ENCODE results near the gene BZW2.
A peak's percentile ranks its signal among the peaks of the same experiment; 100 is the strongest.
"Not testable (repeated sequence)": the region's sequence is repeated elsewhere in the genome, so short reads cannot be mapped to it uniquely, and the experiment has no call there.

The BZW2 gene

GRCh38 chr7:16646472-16647072, 591 bp downstream of the BZW2 start:
- peak in 1 of 2 donors; percentile 20 for DNase-seq

- no peak for DNase-seq
Measured at GRCh38 chr7:16647435-16647960, 1.5 kb downstream of the BZW2 start.

DNA sequence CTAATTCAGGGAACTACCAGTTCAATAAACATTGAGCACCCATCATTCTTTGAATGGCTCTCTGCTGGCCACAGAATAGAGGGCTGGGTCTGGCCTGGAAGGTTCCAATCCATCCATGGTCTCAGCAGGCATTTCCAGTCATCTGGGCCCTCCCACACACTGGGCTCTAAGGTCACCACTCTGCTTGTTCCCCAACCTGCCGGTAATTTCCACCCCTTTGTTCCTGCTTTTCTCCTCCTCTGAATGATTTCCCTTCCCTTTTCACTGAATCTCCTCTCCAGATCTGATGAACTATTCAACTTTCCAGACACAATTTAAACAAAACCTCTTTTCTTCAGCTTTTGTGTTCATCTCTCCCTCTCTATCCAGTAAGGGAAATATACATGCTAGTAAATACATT, 2.6 kb downstream of the BZW2 start:
- no peak for DNase-seq

GRCh38 chr7:16649196-16649595, 3.2 kb downstream of the BZW2 start:
- no peak for DNase-seq

DNA sequence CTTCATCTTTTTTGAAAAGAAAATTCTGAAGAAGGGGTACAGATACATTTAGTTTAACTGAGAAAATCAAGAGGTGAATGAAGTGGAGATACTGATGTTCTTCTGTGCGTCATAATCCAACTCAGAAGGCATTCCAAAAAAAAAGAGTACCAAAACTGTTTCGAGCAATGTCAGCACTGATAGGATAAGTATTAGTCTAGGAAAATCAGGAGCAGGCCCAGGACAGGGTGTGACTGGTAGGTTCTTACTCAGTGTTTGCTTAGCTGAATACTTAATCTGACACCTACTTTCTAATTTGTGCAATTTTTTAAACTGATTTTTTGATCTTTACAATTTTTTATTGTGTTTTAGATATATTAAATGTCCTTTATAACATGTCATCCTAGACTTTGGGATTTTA, 4.3 kb downstream of the BZW2 start:
- DNase-seq = no peak

GRCh38 chr7:16651396-16652239, 5.6 kb downstream of the BZW2 start:
- DNase-seq = no peak

GRCh38 chr7:16652240-16652583, 6.2 kb downstream of the BZW2 start:
- DNase-seq = no peak

DNA sequence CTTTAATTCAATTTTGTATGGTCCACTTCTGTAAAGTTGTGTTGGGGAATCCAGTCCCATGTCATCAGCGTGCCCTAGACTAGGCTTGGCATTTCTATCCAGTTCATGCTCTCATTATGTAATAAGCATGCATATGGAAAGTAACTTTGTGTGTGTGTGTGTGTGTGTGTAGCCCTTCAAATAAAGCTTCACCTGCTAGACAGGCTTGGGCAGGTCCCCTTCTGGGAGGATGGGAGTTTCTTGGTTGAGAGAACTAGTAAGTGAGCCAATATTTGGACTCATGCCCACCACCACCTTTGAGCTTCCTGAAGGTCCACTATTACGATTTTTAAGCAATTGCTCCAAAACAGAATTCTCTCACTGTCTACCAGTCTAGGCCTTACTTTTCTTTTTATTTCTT, 6.9 kb downstream of the BZW2 start:
- no peak for DNase-seq

DNA sequence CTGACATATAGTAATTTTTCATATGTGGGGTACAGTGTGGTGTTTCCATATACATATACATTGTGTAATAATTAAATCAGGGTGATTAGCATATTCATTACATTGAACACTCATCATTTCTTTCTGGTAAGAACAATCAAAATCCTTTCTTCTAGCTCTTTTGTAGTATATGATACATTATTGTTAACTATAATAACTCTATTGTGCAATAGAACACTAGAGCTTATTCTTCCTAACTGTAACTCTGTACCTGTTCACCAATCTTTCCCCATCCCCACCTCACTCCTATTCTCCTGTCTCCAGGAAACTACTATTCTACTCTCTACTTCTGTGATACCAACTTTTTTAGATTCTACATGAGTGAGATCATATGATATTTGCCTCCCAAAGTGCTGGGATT, 9.4 kb downstream of the BZW2 start:
- no peak for DNase-seq

GRCh38 chr7:16656141-16656540, 10.2 kb downstream of the BZW2 start:
- DNase-seq = no peak

- no peak for DNase-seq
Measured at GRCh38 chr7:16657656-16658279, 11.8 kb downstream of the BZW2 start.

DNA sequence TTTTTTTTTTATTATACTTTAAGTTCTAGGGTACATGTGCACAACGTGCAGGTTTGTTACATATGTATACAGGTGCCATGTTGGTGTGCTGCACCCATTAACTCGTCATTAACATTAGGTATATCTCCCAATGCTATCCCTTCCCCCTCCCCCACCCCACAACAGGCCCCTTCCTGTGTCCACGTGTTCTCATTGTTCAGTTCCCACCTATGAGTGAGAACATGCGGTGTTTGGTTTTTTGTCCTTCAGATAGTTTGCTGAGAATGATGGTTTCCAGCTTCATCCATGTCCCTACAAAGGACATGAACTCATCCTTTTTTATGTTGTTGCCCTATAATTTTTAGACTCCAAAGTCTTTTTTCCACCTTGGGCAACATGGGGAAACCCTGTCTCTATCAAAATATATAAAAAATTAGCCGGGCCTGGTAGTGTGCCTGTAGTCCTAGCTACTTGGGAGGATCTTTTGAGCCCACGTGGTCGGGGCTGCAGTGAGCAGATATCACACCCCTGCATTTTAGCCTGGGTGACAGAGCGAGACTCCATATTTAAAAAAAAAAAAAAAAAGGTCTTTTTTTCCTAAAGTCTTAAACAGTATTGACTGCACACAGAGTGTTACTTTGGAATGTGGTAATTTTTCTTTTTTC, 14.0 kb downstream of the BZW2 start:
- DNase-seq = not testable (repeated sequence)

DNA sequence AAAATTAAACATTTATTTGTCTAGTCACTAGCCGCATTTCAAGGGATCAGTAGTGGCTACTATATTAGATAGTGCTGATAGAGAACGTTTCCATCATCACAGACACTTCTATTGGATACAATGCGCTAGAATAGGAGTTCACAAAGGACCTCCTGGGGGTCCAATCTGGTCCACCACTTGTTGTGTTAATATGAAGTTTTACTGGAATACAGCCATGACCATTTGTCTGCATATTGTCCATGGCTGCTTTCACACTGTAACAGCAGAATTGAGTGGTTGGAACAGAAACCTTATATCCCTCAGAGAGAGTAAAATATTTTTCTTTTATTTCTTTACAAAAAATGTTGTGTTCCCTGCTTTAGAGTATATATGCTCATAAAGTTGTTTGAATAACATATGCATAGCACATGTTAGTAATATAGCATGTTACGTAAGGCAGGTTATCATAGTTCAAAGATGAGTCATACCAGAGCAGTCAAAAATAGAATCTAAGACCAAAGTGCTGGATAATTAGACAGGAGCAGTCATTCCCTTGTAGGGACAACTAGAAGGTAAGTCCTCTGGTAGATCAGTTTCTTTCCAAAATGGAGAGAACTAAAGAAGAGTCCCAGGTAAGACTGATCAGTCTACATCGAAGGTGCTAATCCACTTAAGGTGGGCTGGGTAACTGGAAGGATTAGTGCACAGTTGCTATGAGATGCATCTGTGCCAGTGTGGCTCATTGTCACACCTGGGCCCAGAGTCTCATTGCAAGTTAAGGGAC, 14.9 kb downstream of the BZW2 start:
- no peak for DNase-seq

- DNase-seq = no peak
Measured at GRCh38 chr7:16661924-16662323, 15.9 kb downstream of the BZW2 start.

- no peak for DNase-seq
Measured at GRCh38 chr7:16667355-16667754, 21.4 kb downstream of the BZW2 start.

GRCh38 chr7:16668049-16668858, 22.3 kb downstream of the BZW2 start:
- no peak for DNase-seq

DNA sequence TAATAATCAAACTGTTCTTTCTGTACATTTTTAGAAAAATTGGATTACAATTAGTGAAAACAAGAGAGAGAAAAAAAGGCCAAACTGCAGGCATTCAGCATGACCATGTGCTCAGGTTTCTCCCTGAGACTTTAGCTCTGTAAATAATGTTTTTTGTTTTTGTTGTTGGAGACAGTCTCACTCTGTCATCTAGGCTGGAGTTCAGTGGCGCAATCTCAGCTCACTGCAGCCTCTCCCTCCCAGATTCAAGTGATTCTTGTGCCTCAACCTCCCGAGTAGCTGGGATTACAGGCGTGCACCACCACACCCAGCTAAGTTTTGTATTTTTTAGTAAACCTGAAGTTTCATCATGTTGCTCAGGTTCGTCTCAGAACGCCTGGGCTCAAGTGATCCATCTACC, 23.0 kb downstream of the BZW2 start:
- no peak for DNase-seq

- DNase-seq = no peak
Measured at GRCh38 chr7:16669581-16669980, 23.6 kb downstream of the BZW2 start.

DNA sequence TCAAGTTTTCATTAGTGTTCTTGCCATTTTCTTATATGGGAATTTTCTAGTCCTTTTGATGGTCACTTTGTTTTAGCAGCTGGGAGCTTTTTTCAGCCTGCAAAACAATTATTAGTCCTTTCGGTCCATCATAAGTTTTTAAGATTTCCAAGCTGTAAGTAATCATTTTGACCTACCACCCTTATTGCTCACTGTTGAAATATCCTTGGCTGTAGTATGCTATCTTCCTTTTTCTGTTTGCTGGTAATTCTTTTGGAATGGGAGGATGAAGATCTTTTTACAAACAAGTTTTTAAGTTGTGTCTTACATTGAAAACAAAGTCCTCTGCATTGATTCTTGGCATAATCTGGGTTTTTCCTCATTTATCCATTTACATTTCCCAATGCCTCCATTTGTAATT, 24.0 kb downstream of the BZW2 start:
- DNase-seq = no peak

DNA sequence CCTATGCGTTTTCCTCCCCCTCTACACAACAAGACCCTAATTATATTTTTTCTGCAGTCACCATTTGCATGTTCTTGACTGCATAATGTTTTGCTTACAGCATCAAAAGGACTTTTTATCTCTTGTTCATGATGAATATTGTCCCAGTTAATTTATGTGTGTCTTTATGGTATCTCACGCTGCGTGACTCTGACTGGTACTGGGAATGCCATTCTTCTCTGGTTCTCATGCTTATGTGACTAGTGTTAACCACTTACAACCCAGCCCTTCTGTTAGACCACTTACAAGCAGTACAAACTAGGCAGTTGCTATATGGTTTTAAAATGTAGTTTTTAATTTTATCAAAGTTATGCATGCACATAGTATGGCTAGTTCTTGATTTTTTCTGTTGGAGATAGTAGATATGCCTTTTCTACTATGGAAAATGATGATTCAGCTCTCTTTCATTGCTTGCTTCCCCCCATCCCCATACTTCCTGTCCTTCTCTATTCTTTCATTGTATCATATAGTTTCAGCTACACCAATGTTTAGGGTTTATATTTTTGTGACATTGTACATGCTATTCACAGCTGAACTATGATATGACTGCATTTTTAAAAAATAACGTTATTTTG, 24.9 kb downstream of the BZW2 start:
- DNase-seq = no peak

- DNase-seq = no peak
Measured at GRCh38 chr7:16671811-16672210, 25.8 kb downstream of the BZW2 start.
